ENCODE measurements around the gene VSNL1. TPM values are rescaled to one million over a fixed set of nuclear protein-coding genes. Genes with fewer than 3 reads are reported as not detected.

The VSNL1 gene
- total RNA-seq, 1 donor from 2014 or later, result not detected

GRCh38 chr2:17517481-17518211, 22.9 kb upstream of the VSNL1 start:
- TF ChIP-seq CTCF (IDR thresholded peaks at IDR 0.05), result no peak
- DNase-seq (ENCODE audit: low spot score), result no peak

GRCh38 chr2:17518212-17519154, 22.0 kb upstream of the VSNL1 start, which contains the start of gene RAD51AP2:
Gene RAD51AP2 (minus strand): TSS chr2:17518440. CDS start chr2:17518415, 25 bp downstream.
- DNase-seq (ENCODE audit: low spot score), result no peak
- TF ChIP-seq CTCF (IDR thresholded peaks at IDR 0.05), result no peak
- Mint-ChIP-seq H3K36me3 (ENCODE audit: low read depth) (no peaks in the 10 kb centered on the region), H3K9me3 (ENCODE audit: low read depth) (no peaks in the 10 kb centered on the region), H3K4me3 (ENCODE audit: unreplicated experiment) (peak within 1 kb of the TSS; percentile 64), H3K27me3 (ENCODE audit: low read depth) (peaks cover 52% of the 10 kb centered on the region), H3K4me1 (ENCODE audit: low read depth) (peaks cover 13% of the 10 kb centered on the region), H3K27ac (ENCODE audit: unreplicated experiment) (no peak within 1 kb of the TSS)

More at GRCh38 chr2:17517481-17518211, 22.9 kb upstream of the VSNL1 start:
- Mint-ChIP-seq H3K4me3 (ENCODE audit: unreplicated experiment) (peak overlapping the region; percentile 64), H3K36me3 (ENCODE audit: low read depth) (no peaks in the 10 kb centered on the region), H3K4me1 (ENCODE audit: low read depth) (peaks cover 13% of the 10 kb centered on the region), H3K27me3 (ENCODE audit: low read depth) (peaks cover 54% of the 10 kb centered on the region), H3K27ac (ENCODE audit: unreplicated experiment) (no peak overlapping the region), H3K9me3 (ENCODE audit: low read depth) (no peaks in the 10 kb centered on the region)

GRCh38 chr2:17519486-17519885, 21.0 kb upstream of the VSNL1 start:
- Mint-ChIP-seq H3K27ac (ENCODE audit: unreplicated experiment) (no peak overlapping the region), H3K27me3 (ENCODE audit: low read depth) (peaks cover 57% of the 10 kb centered on the region), H3K4me3 (ENCODE audit: unreplicated experiment) (no peak overlapping the region), H3K4me1 (ENCODE audit: low read depth) (peaks cover 13% of the 10 kb centered on the region), H3K36me3 (ENCODE audit: low read depth) (no peaks in the 10 kb centered on the region), H3K9me3 (ENCODE audit: low read depth) (no peaks in the 10 kb centered on the region)
- no peak for DNase-seq (ENCODE audit: low spot score)
- no peak for TF ChIP-seq CTCF (IDR thresholded peaks at IDR 0.05)

- no peaks in the 10 kb centered on the region for H3K36me3 Mint-ChIP-seq (ENCODE audit: low read depth)
- H3K4me3 Mint-ChIP-seq (ENCODE audit: unreplicated experiment), result no peak overlapping the region
- no peak overlapping the region for H3K27ac Mint-ChIP-seq (ENCODE audit: unreplicated experiment)
- H3K4me1 Mint-ChIP-seq (ENCODE audit: low read depth), result peaks cover 13% of the 10 kb centered on the region
- no peak for TF ChIP-seq CTCF (IDR thresholded peaks at IDR 0.05)
- H3K27me3 Mint-ChIP-seq (ENCODE audit: low read depth), result peaks cover 57% of the 10 kb centered on the region
- no peak for DNase-seq (ENCODE audit: low spot score)
- H3K9me3 Mint-ChIP-seq (ENCODE audit: low read depth), result no peaks in the 10 kb centered on the region
These were observed 19.7 kb upstream of the VSNL1 start for GRCh38 chr2:17520761-17521160.

GRCh38 chr2:17521621-17522020, 18.9 kb upstream of the VSNL1 start:
- Mint-ChIP-seq H3K4me3 (ENCODE audit: unreplicated experiment) (no peak overlapping the region), H3K27ac (ENCODE audit: unreplicated experiment) (no peak overlapping the region), H3K4me1 (ENCODE audit: low read depth) (peaks cover 13% of the 10 kb centered on the region), H3K27me3 (ENCODE audit: low read depth) (peaks cover 58% of the 10 kb centered on the region), H3K9me3 (ENCODE audit: low read depth) (no peaks in the 10 kb centered on the region), H3K36me3 (ENCODE audit: low read depth) (no peaks in the 10 kb centered on the region)
- TF ChIP-seq CTCF (IDR thresholded peaks at IDR 0.05), result no peak
- no peak for DNase-seq (ENCODE audit: low spot score)
